ENCODE results near the gene NT5C1A. TPM values are rescaled to one million over a fixed set of nuclear protein-coding genes. Genes with fewer than 3 reads are reported as not detected.

The NT5C1A gene
- polyA plus RNA-seq, 1 experiment, result not detected

- TF ChIP-seq, protein P1, sequence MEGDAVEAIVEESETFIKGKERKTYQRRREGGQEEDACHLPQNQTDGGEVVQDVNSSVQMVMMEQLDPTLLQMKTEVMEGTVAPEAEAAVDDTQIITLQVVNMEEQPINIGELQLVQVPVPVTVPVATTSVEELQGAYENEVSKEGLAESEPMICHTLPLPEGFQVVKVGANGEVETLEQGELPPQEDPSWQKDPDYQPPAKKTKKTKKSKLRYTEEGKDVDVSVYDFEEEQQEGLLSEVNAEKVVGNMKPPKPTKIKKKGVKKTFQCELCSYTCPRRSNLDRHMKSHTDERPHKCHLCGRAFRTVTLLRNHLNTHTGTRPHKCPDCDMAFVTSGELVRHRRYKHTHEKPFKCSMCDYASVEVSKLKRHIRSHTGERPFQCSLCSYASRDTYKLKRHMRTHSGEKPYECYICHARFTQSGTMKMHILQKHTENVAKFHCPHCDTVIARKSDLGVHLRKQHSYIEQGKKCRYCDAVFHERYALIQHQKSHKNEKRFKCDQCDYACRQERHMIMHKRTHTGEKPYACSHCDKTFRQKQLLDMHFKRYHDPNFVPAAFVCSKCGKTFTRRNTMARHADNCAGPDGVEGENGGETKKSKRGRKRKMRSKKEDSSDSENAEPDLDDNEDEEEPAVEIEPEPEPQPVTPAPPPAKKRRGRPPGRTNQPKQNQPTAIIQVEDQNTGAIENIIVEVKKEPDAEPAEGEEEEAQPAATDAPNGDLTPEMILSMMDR (IDR thresholded peaks at IDR 0.05; ENCODE audit: insufficient read depth, low read depth, low read length), result no peak
- H3K4me3 ChIP-seq (ENCODE audit: low read depth, low read length), result no peak overlapping the region
- POLR2A ChIA-PET, result no interaction called here
- no peak for DNase-seq (ENCODE audit: low read depth)
- H3K27me3 ChIP-seq (ENCODE audit: control insufficient read depth, insufficient read depth, low read length), result peaks cover 4% of the 10 kb centered on the region
- H3K36me3 ChIP-seq (ENCODE audit: control insufficient read depth, insufficient read depth, low read length), result no peaks in the 10 kb centered on the region
- CTCF ChIA-PET, result interaction anchor here (1.8 to 15.3 kb wide), 4 partner anchors 8 to 50 kb away, joined by 5 to 448 read pairs (median 88); partner anchors contain the start of gene NT5C1A
Measured at GRCh38 chr1:39656391-39656790, 15.5 kb downstream of the NT5C1A start.

- H3K27me3 ChIP-seq (ENCODE audit: control insufficient read depth, insufficient read depth, low read length), result peaks cover 5% of the 10 kb centered on the region
- DNase-seq (ENCODE audit: low read depth), result no peak
Measured at GRCh38 chr1:39655578-39656268, 16.2 kb downstream of the NT5C1A start.

GRCh38 chr1:39654291-39654690 is 17.6 kb downstream of the NT5C1A start:
- ChIA-PET CTCF (interaction anchor here (0.7 to 15.3 kb wide), 25 partner anchors 8 to 556 kb away, joined by 3 to 448 read pairs (median 6); partner anchors contain the start of genes HEYL, HPCAL4 and NT5C1A), POLR2A (no interaction called here)
- TF ChIP-seq, protein P1 (IDR thresholded peaks at IDR 0.05; ENCODE audit: insufficient read depth, low read depth, low read length), result no peak
- H3K36me3 ChIP-seq (ENCODE audit: control insufficient read depth, insufficient read depth, low read length), result no peaks in the 10 kb centered on the region
- peaks cover 7% of the 10 kb centered on the region for H3K27me3 ChIP-seq (ENCODE audit: control insufficient read depth, insufficient read depth, low read length)
- no peak for DNase-seq (ENCODE audit: low read depth)
- no peak overlapping the region for H3K4me3 ChIP-seq (ENCODE audit: low read depth, low read length)

More at GRCh38 chr1:39655578-39656268, 16.2 kb downstream of the NT5C1A start:
- ChIA-PET CTCF (interaction anchor here (0.9 to 15.3 kb wide), 6 partner anchors 9 to 50 kb away, joined by 3 to 448 read pairs (median 16); partner anchors contain the start of gene NT5C1A), POLR2A (no interaction called here)
- TF ChIP-seq, protein P1 (IDR thresholded peaks at IDR 0.05; ENCODE audit: insufficient read depth, low read depth, low read length), result no peak
- no peaks in the 10 kb centered on the region for H3K36me3 ChIP-seq (ENCODE audit: control insufficient read depth, insufficient read depth, low read length)
- no peak overlapping the region for H3K4me3 ChIP-seq (ENCODE audit: low read depth, low read length)

DNA sequence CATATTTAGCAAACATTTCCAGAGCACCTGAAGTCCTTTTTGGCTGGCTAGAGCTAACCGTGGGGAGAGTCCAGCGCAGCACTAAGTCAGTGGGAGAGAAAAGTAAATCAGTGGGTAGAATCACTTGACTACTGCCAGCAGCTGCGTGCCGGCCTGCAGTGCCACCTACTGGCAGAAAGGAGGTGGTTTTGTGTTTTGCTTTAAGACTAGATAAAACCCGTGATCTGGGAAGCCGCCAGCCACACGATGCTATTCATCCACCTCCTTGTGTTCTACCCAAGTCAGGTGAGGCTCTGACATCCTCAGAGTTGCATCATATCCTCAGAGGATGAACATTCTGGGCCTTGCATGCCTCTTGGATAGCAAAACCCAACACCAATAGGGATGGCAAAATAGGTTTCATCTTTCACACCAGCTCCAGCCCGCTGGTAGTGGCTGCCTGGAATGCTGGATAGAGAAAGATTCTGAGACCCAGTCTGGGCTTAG is 18.3 kb downstream of the NT5C1A start:
- Histone ChIP-seq H3K4me3 (ENCODE audit: low read depth, low read length) (no peak overlapping the region), H3K27me3 (ENCODE audit: control insufficient read depth, insufficient read depth, low read length) (peaks cover 6% of the 10 kb centered on the region), H3K36me3 (ENCODE audit: control insufficient read depth, insufficient read depth, low read length) (no peaks in the 10 kb centered on the region)
- peak; percentile 20 for DNase-seq (ENCODE audit: low read depth)
- TF ChIP-seq, protein P1 (IDR thresholded peaks at IDR 0.05; ENCODE audit: insufficient read depth, low read depth, low read length), result peak; percentile 92
- POLR2A ChIA-PET, result interaction anchor here (0.6 kb wide), 1 partner anchor 79 kb away, joined by 3 read pairs; no protein-coding TSS in a partner anchor
- CTCF ChIA-PET, result interaction anchor here (0.6 to 15.3 kb wide), 35 partner anchors 9 to 555 kb away, joined by 3 to 448 read pairs (median 5); partner anchors contain the start of genes HEYL, HPCAL4 and NT5C1A

DNA sequence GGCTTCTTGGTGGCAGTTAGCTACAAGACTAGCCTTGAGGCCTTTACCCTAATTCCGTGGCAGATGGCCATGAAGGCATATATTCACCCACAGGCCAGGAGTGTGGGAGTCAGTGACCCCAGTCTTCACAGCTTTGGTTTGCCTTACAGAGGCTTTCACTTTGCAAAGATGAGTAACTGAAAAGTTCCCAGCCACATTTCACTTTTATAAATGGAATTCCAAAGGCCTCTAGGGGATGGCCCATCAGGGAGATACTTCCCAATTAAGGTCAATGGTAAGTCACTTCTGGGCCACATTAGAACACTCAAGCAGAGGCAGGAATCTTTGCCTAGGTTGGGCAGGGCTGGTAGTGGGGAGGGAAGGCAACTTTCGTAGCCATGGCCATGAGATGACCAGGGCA is 19.4 kb downstream of the NT5C1A start:
- TF ChIP-seq, protein P1 (IDR thresholded peaks at IDR 0.05; ENCODE audit: insufficient read depth, low read depth, low read length), result no peak
- CTCF ChIA-PET, result interaction anchor here (0.8 to 15.3 kb wide), 11 partner anchors 9 to 554 kb away, joined by 3 to 448 read pairs (median 6); partner anchors contain the start of gene NT5C1A
- POLR2A ChIA-PET, result no interaction called here
- H3K27me3 ChIP-seq (ENCODE audit: control insufficient read depth, insufficient read depth, low read length), result peaks cover 5% of the 10 kb centered on the region
- no peak for DNase-seq (ENCODE audit: low read depth)
- no peak overlapping the region for H3K4me3 ChIP-seq (ENCODE audit: low read depth, low read length)
- no peaks in the 10 kb centered on the region for H3K36me3 ChIP-seq (ENCODE audit: control insufficient read depth, insufficient read depth, low read length)

Data from BJ (cell line).